GM10248 (cell line): ENCODE measurements around the gene STX8.
"Not testable (repeated sequence)": the region's sequence is repeated elsewhere in the genome, so short reads cannot be mapped to it uniquely, and the experiment has no call there.

Experiments
- CTCF ChIA-PET: fragments of 300-600 bp; sonication (Branson Sonifier 250); formaldehyde crosslinking; extraction: SDS; loops from one replicate; lab custom pipeline; 2021; ENCODE audit warnings: antibody characterized with exemption; lab: Yijun Ruan, JAX
- POLR2A ChIA-PET: fragments of 350-650 bp; sonication (Branson Sonifier 250); formaldehyde crosslinking; extraction: SDS; loops from one replicate; lab custom pipeline; 2020; ENCODE audit warnings: antibody characterized with exemption; lab: Yijun Ruan, JAX
- DNase-seq: peaks from one replicate; pipeline ENCODE4 v3.0.0; 2012; ENCODE audit errors: extremely low spot score
- TF ChIP-seq, protein P1 (sequence below): IDR thresholded peaks from 2 replicates; pipeline ENCODE4 v1.5.1; 2012; ENCODE audit warnings: mild to moderate bottlenecking, low read depth; ENCODE audit errors: extremely low read depth, missing control alignments, control extremely low read depth

STX8 gene

DNA sequence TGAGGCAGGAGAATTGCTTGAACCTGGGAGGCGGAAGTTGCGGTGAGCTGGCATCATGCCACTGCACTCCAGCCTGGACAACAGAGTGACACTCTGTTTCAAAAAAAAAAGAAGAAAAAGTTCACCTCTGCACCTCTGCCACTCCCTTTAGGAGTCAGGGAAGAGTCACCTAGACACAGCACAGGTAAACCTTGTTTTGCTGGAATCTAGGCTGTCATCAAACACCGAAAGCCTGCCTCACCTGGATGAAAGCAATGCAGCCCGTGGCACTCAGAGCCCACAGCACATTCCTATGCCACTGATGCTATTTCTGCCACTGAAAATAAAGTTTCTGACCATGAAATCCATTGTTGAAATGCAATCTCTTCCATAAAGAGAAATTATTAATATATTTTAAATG lies 23.0 kb upstream of the STX8 start:
- ChIA-PET CTCF (no interaction called here), POLR2A (no interaction called here)
- no peak for DNase-seq
- TF ChIP-seq, protein P1, sequence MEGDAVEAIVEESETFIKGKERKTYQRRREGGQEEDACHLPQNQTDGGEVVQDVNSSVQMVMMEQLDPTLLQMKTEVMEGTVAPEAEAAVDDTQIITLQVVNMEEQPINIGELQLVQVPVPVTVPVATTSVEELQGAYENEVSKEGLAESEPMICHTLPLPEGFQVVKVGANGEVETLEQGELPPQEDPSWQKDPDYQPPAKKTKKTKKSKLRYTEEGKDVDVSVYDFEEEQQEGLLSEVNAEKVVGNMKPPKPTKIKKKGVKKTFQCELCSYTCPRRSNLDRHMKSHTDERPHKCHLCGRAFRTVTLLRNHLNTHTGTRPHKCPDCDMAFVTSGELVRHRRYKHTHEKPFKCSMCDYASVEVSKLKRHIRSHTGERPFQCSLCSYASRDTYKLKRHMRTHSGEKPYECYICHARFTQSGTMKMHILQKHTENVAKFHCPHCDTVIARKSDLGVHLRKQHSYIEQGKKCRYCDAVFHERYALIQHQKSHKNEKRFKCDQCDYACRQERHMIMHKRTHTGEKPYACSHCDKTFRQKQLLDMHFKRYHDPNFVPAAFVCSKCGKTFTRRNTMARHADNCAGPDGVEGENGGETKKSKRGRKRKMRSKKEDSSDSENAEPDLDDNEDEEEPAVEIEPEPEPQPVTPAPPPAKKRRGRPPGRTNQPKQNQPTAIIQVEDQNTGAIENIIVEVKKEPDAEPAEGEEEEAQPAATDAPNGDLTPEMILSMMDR = no peak

DNA sequence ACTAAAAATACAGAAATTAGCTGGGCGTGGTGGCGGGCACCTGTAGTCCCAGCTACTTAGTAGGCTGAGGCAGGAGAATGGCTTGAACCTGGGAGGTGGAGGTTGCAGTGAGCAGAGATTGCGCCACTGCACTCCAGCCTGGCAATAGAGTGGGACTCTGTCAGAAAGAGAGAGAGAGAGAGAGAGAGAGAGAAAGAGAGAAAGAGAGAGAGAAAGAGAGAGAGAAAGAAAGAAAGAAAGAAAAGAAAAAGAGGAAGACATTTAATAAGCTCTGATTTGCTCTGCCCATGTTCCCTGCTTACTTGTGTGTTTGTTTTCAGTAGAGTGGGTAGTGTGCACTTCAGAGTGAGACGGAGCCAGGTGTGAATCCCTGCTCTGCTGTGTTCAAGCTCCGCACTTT lies 22.0 kb upstream of the STX8 start:
- CTCF ChIA-PET = interaction anchor here (3.6 kb wide), 1 partner anchor 20 kb away, joined by 14 read pairs; the partner anchor contains the start of gene CFAP52
- DNase-seq, POLR2A ChIA-PET: not testable (repeated sequence)

DNA sequence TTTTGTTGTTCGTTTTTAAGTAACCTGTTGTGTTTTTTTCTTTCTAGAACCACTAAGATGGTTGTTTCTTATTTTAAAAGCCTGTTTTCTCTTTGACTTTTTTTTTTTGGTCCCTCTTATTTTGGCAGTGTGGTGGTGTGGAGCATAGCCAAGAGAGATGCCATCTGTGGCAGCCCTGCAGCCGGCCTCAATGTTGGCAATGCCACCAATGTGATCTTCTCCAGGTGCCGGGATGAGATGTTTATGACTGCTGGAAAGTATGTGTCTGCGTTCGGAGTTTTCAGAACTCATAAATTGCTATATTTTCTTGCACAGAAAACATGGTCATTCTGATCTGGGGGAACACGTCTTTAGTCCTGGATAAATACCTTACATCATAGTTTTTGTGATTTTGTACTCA lies 18.4 kb upstream of the STX8 start:
- ChIA-PET CTCF (interaction anchor here (3.6 kb wide), 1 partner anchor 17 kb away, joined by 14 read pairs; the partner anchor contains the start of gene CFAP52), POLR2A (no interaction called here)
- TF ChIP-seq, protein P1 = no peak
- DNase-seq = no peak

DNA sequence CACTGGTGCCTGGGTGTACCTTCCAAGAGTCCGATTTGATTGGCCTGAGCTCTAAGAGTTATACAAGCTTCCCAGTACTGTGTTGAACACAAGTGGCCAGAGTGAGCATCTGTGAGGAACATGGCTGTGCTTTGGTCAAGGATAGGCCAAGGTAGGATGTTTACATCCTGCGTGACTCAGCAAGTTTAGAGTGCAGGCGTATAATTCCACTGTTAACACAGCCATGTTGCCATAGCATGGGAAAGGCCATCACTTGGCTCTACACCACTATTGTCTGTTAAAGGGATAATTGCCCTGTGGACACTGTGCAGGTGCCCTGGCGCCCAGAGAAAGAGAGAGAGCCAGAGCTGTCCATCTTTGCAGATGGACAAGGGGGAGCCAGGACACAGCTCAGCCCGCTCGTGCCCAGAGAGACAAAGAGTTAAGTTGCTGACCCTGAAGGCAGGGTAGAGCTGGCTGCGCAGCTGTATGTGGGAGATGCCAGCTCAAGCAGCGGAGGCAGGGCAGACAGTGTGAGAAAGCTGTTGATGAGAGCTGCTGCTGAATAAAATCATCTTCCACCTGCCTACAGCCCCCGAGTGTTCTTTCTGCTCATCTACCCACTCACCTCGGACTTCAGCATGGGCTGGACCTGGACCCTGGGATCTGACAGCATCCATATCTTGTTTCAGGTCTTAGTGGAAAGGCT lies 12.5 kb upstream of the STX8 start:
- TF ChIP-seq, protein P1 = no peak
- ChIA-PET CTCF (interaction anchor here (1.2 to 6.0 kb wide), 2 partner anchors 8 to 11 kb away, joined by 3 to 25 read pairs; partner anchors contain the start of genes CFAP52 and STX8), POLR2A (no interaction called here)
- DNase-seq = no peak

DNA sequence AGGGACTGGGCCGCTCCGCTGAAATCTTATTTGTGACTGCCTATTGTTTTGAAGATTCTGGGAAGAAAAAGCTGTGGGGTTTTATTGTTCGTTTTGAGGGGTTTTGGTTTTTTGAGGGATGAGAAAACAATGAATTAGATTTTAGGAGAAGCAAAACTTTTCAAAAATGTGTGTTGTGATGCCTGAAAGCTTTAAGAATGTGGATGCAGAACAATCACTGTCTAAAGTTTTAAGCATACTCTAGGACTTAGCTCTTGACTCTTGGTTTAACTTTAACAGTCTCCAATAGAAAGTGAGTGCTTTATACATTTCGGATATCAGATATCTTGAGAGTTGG lies 1.7 kb upstream of the STX8 start:
- TF ChIP-seq, protein P1 = no peak
- POLR2A ChIA-PET = no interaction called here
- CTCF ChIA-PET = interaction anchor here (0.9 to 4.3 kb wide), 15 partner anchors 10 to 575 kb away, joined by 3 to 25 read pairs (median 4); no protein-coding TSS in a partner anchor
- no peak for DNase-seq

DNA sequence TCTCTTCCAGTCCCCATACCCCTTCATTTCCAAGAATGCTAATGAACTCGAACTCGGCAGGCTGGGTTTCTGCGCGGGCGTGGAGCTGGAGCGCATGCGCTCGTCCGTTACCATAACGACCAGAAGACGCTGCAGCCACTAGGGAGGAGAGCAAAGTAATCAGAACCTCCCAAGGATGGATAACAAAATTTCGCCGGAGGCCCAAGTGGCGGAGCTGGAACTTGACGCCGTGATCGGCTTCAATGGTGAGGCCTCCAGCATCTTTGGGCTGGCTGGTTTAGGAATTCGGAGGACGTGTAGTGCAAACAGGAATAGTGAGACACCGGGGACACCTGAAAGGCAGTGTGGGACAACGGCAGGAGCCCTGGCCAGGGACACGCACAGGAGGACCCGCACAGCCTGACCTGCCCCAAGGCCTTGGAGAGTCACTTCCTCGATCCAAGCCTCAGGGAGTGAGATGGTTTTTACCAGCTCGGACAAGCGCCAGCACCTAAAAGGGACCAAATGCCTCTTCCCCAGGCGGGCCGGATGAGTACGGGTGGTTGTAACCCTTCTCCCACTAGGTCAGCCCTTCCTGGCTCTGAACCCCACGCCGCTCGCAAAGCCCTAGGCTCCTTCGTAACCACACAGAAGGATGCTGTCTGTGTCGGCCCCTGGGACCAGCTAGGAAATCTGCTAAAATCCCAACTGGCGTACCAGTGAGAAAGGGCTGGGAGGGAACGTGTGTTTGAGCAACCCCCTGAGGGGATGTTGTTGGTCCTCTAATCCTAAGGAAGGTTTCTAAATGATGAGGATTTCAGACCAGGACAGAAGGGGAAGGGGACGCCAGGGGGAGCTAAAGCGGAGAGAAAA lies 1.1 kb upstream of the STX8 start, which contains the start of gene CFAP52:
TSS of gene CFAP52 (plus strand) at position 122 of the 852 bp plus-strand sequence. CDS start at position 176, 54 bp downstream.
- DNase-seq = peak; percentile 85
- ChIA-PET POLR2A (no interaction called here), CTCF (interaction anchor here (0.8 to 4.3 kb wide), 17 partner anchors 9 to 574 kb away, joined by 3 to 25 read pairs (median 4); no protein-coding TSS in a partner anchor)
- TF ChIP-seq, protein P1 = peak; percentile 72

DNA sequence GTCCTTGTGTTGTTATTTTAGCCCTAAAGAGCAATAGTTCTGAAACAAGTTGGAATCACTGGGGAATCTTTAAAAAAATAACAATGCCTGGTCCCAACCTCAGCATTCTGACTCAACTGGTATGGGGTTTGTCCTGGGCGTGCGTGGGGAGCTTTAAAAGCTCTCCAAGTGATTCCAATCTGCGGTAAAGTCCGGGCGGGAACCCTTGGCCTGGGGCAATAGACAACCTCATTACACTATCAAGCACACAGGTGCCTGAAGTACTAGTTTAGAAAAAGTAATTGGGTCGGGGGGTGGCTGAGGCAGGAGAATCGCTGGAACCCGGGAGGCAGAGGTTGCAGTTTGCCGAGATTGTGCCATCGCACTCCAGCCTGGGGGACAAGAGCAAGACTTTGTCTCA lies 4.4 kb downstream of the STX8 start:
- POLR2A ChIA-PET = no interaction called here
- CTCF ChIA-PET = interaction anchor here (2.2 kb wide), 1 partner anchor 16 kb away, joined by 8 read pairs; no protein-coding TSS in a partner anchor
- TF ChIP-seq, protein P1 = no peak
- DNase-seq = no peak
